Measurements from ENCODE around the gene TAC3. TPM values are rescaled to one million over a fixed set of nuclear protein-coding genes. Genes with fewer than 3 reads are reported as not detected.
"Not testable (repeated sequence)": the region's sequence is repeated elsewhere in the genome, so short reads cannot be mapped to it uniquely, and the experiment has no call there.

Gene TAC3
- total RNA-seq, 4 donors from 2014 or later = not detected

DNA sequence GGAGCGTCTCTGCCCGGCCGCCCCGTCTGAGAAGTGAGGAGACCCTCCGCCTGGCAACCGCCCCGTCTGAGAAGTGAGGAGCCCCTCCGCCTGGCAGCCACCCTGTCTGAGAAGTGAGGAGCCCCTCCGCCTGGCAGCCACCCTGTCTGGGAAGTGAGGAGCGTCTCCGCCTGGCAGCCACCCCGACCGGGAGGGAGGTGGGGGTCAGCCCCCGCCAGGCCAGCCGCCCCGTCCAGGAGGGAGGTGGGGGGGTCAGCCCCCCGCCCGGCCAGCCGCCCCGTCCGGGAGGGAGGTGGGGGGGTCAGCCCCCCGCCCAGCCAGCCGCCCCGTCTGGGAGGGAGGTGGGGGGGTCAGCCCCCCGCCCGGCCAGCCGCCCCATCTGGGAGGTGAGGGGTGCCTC lies 52.8 kb downstream of the TAC3 start:
- H3K9me3 ChIP-seq; H3K27ac ChIP-seq; H3K4me1 ChIP-seq; H3K27me3 ChIP-seq; intact Hi-C loops (cut with DNase I); DNase-seq; H3K36me3 ChIP-seq; H3K4me3 ChIP-seq: not testable (repeated sequence)
- no CpG with 5 or more reads among the region's 27 CpGs for WGBS, 2 donors

DNA sequence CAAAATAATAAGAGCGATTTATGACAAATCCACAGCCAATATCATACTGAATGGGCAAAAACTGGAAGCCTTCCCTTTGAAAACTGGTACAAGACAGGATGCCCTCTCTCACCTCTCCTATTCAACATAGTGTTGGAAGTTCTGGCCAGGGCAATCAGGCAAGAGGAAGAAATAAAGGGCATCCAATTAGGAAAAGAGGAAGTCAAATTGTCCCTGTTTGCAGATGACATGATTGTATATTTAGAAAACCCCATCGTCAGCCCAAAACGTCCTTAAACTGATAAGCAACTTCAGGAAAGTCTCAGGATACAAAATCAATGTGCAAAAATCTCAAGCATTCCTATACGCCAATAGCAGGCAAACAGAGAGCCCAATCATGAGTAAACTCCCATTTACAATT lies 54.1 kb downstream of the TAC3 start:
- H3K27ac ChIP-seq; intact Hi-C loops (cut with DNase I); H3K9me3 ChIP-seq; H3K36me3 ChIP-seq; H3K4me3 ChIP-seq; H3K27me3 ChIP-seq; DNase-seq: not testable (repeated sequence)
- WGBS, 2 donors = 65% methylated on average over 4 of the region's 4 CpGs
- H3K4me1 ChIP-seq = peaks cover 0 to 15% (median 7%) of the 10 kb centered on the region in 3 donors

Other genes with a start within 250 kb of the TAC3 start
- 10 to 100 TPM in 3 of 4 donors, 1 to 10 TPM in 1; 2.9 to 42.1 (median 19.8) TPM for gene SDR9C7, start 82.1 kb downstream of the TAC3 start, total RNA-seq
- 1 to 10 TPM in 3 of 4 donors, under 1 TPM in 1; 0.38 to 4.5 (median 2.1) TPM for gene RDH16, start 58.9 kb downstream of the TAC3 start, total RNA-seq
- 1 to 10 TPM; 2.1 to 6.5 (median 4.0) TPM for gene ZBTB39, start 10.0 kb downstream of the TAC3 start, total RNA-seq
- under 1 TPM in 2 of 4 donors, not detected in 2; 0.38 to 0.48 TPM for gene MYO1A, start 33.6 kb upstream of the TAC3 start, total RNA-seq
- gene NEMP1, start 62.3 kb upstream of the TAC3 start, total RNA-seq = 1 to 10 TPM; 4.1 to 7.6 (median 6.7) TPM
- gene NAB2, start 72.6 kb upstream of the TAC3 start, total RNA-seq = 10 to 100 TPM in 3 of 4 donors, 1 to 10 TPM in 1; 9.1 to 25.2 (median 13.3) TPM
- gene STAT6, start 94.8 kb upstream of the TAC3 start, total RNA-seq = 100 to 1,000 TPM in 2 of 4 donors, 10 to 100 TPM in 2; 72.7 to 138 (median 102) TPM
- 100 to 1,000 TPM in 1 of 4 donors, 10 to 100 TPM in 3; 60.8 to 147 (median 81.9) TPM for gene LRP1, start 112.0 kb upstream of the TAC3 start, total RNA-seq
- not detected for gene LRP1-AS, start 131.1 kb upstream of the TAC3 start, total RNA-seq
- gene NXPH4, start 200.3 kb upstream of the TAC3 start, total RNA-seq = 1 to 10 TPM in 2 of 4 donors, under 1 TPM in 2; 0.21 to 5.0 (median 2.5) TPM
- 100 to 1,000 TPM in 1 of 4 donors, 10 to 100 TPM in 3; 56.1 to 104 (median 76.6) TPM for gene SHMT2, start 213.2 kb upstream of the TAC3 start, total RNA-seq
- under 1 TPM; 0.29 to 0.95 (median 0.47) TPM for gene STAC3, start 234.7 kb upstream of the TAC3 start, total RNA-seq